ENCODE results near the gene AGBL5.

- TF ChIP-seq CTCF (IDR thresholded peaks at IDR 0.05; ENCODE audit: borderline replicate concordance, extremely low read depth, low read length, poor library complexity, severe bottlenecking) (no peak), EZH2 (IDR thresholded peaks at IDR 0.05; ENCODE audit: borderline replicate concordance, low read depth, low read length, severe bottlenecking) (no peak)
Measured at GRCh38 chr2:27060323-27060722, 8.9 kb downstream of the AGBL5 start.

Measured in DND-41 (cell line).